ENCODE results near the gene ANTXR2. TPM values are rescaled to one million over a fixed set of nuclear protein-coding genes. Genes with fewer than 3 reads are reported as not detected.

The ANTXR2 gene
- total and polyA plus RNA-seq, 9 of the 15 experiments (the other 6 are each of a cell fraction or from before 2014, with no cell fraction given), result 10.1 to 83.8 (median 60.3) TPM

GRCh38 chr4:80058740-80059139 lies 14.3 kb downstream of the ANTXR2 start (continued):
- TF ChIP-seq POLR2A (conservative IDR thresholded peaks at IDR 0.05) (no peak), MYNN (IDR thresholded peaks at IDR 0.05) (peak; percentile 96), MYNN (CRISPR knock-in tag; IDR thresholded peaks at IDR 0.05) (no peak), ZBTB8A (IDR thresholded peaks at IDR 0.05; ENCODE audit: partially characterized antibody) (no peak), RFX1 (IDR thresholded peaks at IDR 0.05) (peak; percentile 80), CBX3 (IDR thresholded peaks at IDR 0.05; ENCODE audit: borderline replicate concordance in 1 of 2, low read length in 2 of 2) (peak in 1 of 2 experiments; percentile 9; a peak in 1 of 3 replicates), MCM5 (IDR thresholded peaks at IDR 0.05; ENCODE audit: low read depth) (no peak), CBFB (CRISPR knock-in tag; IDR thresholded peaks at IDR 0.05) (no peak), SREBF1 (IDR thresholded peaks at IDR 0.05; ENCODE audit: borderline replicate concordance, low read depth, low read length) (no peak), TAL1 (IDR thresholded peaks at IDR 0.05) (no peak), TOE1 (IDR thresholded peaks at IDR 0.05; ENCODE audit: borderline replicate concordance) (no peak), TOE1 (CRISPR knock-in tag; IDR thresholded peaks at IDR 0.05; ENCODE audit: borderline replicate concordance, low read depth) (no peak), HDAC2 (IDR thresholded peaks at IDR 0.05) (no peak), ZNF311 (CRISPR knock-in tag; IDR thresholded peaks at IDR 0.05) (no peak), KDM1A (IDR thresholded peaks at IDR 0.05) (no peak), SPI1 (IDR thresholded peaks at IDR 0.05; ENCODE audit: borderline replicate concordance, low read depth, low read length) (peak; percentile 88), ZNF512 (tag; IDR thresholded peaks at IDR 0.05) (no peak), CCNT2 (IDR thresholded peaks at IDR 0.05; ENCODE audit: borderline replicate concordance, extremely low read depth, insufficient read length, low read depth, low read length) (peak; percentile 32), FOXJ2 (tag; IDR thresholded peaks at IDR 0.05) (peak; percentile 99), FOXJ3 (CRISPR knock-in tag; IDR thresholded peaks at IDR 0.05) (peak; percentile 95)

Measured in K562 (cell line).